ENCODE measurements around the gene FH.

- TF ChIP-seq CTCF (IDR thresholded peaks at IDR 0.05; ENCODE audit: low read depth, low read length, poor library complexity, severe bottlenecking) (no peak), EZH2phosphoT487 (IDR thresholded peaks at IDR 0.05; ENCODE audit: borderline replicate concordance, low read length) (no peak)
Measured at GRCh38 chr1:241518476-241519307, 863 bp downstream of the FH start.
